Measurements from ENCODE around the gene ITGA6.
A peak's percentile ranks its signal among the peaks of the same experiment; 100 is the strongest.

Gene ITGA6

GRCh38 chr2:172427990-172428831 is 825 bp downstream of the ITGA6 start (continued):
- peak; percentile 37; the same call in 1 of the 2 replicates for TF ChIP-seq KLF16 (tag by site-specific recombination; IDR thresholded peaks at IDR 0.05)
- TF ChIP-seq ZNF514 (tag by site-specific recombination; IDR thresholded peaks at IDR 0.05), result no peak
- peak; percentile 71 for TF ChIP-seq KLF10 (tag by site-specific recombination; IDR thresholded peaks at IDR 0.05)
- no peak for TF ChIP-seq ZNF248 (tag by site-specific recombination; IDR thresholded peaks at IDR 0.05)
- TF ChIP-seq ZNF777 (tag by site-specific recombination; IDR thresholded peaks at IDR 0.05; ENCODE audit: borderline replicate concordance), result no peak
- TF ChIP-seq ZNF654 (tag by site-specific recombination; IDR thresholded peaks at IDR 0.05; ENCODE audit: low read depth), result no peak
- TF ChIP-seq ZNF623 (tag by site-specific recombination; IDR thresholded peaks at IDR 0.05), result no peak
- TF ChIP-seq ZNF174 (tag by site-specific recombination; IDR thresholded peaks at IDR 0.05), result no peak
- no peak for TF ChIP-seq ZNF701 (tag by site-specific recombination; IDR thresholded peaks at IDR 0.05)
- no peak for TF ChIP-seq ZNF629 (tag by site-specific recombination; IDR thresholded peaks at IDR 0.05)
- TF ChIP-seq KLF8 (tag by site-specific recombination; IDR thresholded peaks at IDR 0.05), result no peak; the same call in 1 of the 2 replicates
- TF ChIP-seq ZNF140 (tag by site-specific recombination; IDR thresholded peaks at IDR 0.05), result peak; percentile 30; the same call in 1 of the 2 replicates
- no peak for TF ChIP-seq SALL2 (tag by site-specific recombination; IDR thresholded peaks at IDR 0.05; ENCODE audit: borderline replicate concordance)
- no peak for TF ChIP-seq ZNF704 (tag by site-specific recombination; IDR thresholded peaks at IDR 0.05)
- TF ChIP-seq ZNF548 (tag by site-specific recombination; IDR thresholded peaks at IDR 0.05), result no peak
- TF ChIP-seq ZNF132 (tag by site-specific recombination; IDR thresholded peaks at IDR 0.05; ENCODE audit: borderline replicate concordance), result no peak
- TF ChIP-seq ZNF391 (tag by site-specific recombination; IDR thresholded peaks at IDR 0.05; ENCODE audit: borderline replicate concordance, low read depth), result no peak
- TF ChIP-seq ZNF404 (tag by site-specific recombination; IDR thresholded peaks at IDR 0.05), result no peak
- TF ChIP-seq ZNF24 (tag by site-specific recombination; IDR thresholded peaks at IDR 0.05), result no peak
- TF ChIP-seq ZEB2 (tag by site-specific recombination; IDR thresholded peaks at IDR 0.05), result peak; percentile 53; the same call in 1 of the 2 replicates
- TF ChIP-seq ZXDB (tag by site-specific recombination; IDR thresholded peaks at IDR 0.05), result peak; percentile 48; the same call in 1 of the 2 replicates
- TF ChIP-seq ZNF580 (tag by site-specific recombination; IDR thresholded peaks at IDR 0.05), result no peak
- no peak for TF ChIP-seq ZNF600 (tag by site-specific recombination; IDR thresholded peaks at IDR 0.05)
- no peak; the same call in 1 of the 2 replicates for TF ChIP-seq KLF7 (tag by site-specific recombination; IDR thresholded peaks at IDR 0.05; ENCODE audit: borderline replicate concordance)
- no peak for TF ChIP-seq ZNF23 (tag by site-specific recombination; IDR thresholded peaks at IDR 0.05; ENCODE audit: borderline replicate concordance)
- TF ChIP-seq ZNF26 (tag by site-specific recombination; IDR thresholded peaks at IDR 0.05), result no peak
- no peak for TF ChIP-seq ZNF558 (tag by site-specific recombination; IDR thresholded peaks at IDR 0.05)
- no peak for TF ChIP-seq ZNF664 (tag by site-specific recombination; IDR thresholded peaks at IDR 0.05)
- no peak for TF ChIP-seq ZNF501 (tag by site-specific recombination; IDR thresholded peaks at IDR 0.05)
- no peak for TF ChIP-seq ZNF354C (tag by site-specific recombination; IDR thresholded peaks at IDR 0.05; ENCODE audit: borderline replicate concordance, low read depth)
- no peak for TF ChIP-seq ZNF692 (tag by site-specific recombination; IDR thresholded peaks at IDR 0.05)
- TF ChIP-seq ZNF791 (tag by site-specific recombination; IDR thresholded peaks at IDR 0.05), result no peak
- TF ChIP-seq ZNF341 (tag by site-specific recombination; IDR thresholded peaks at IDR 0.05; ENCODE audit: low read depth), result no peak
- no peak for TF ChIP-seq ZNF830 (tag by site-specific recombination; IDR thresholded peaks at IDR 0.05; ENCODE audit: low read depth)
- no peak for TF ChIP-seq HIC1 (tag by site-specific recombination; IDR thresholded peaks at IDR 0.05)
- TF ChIP-seq ZFP69B (tag by site-specific recombination; IDR thresholded peaks at IDR 0.05), result no peak

All from HEK293 (cell line).